OCI-LY7 (cell line): ENCODE measurements around the gene IGDCC3. TPM values are rescaled to one million over a fixed set of nuclear protein-coding genes. Genes with fewer than 3 reads are reported as not detected.

Experiments
- BruUV-seq: library from RNA; stranded (reverse); fragments of 400-500 nt; replicated peaks from 2 replicates; lab custom pipeline; 2021; lab: Mats Ljungman, UMichigan
- CTCF ChIA-PET: fragments of 300-600 bp; sonication (Branson Sonifier 250); formaldehyde crosslinking; loops from one replicate; lab custom pipeline; 2022; ENCODE audit warnings: antibody characterized with exemption; ENCODE audit not compliant: unreplicated experiment; lab: Charles Lee
- POLR2A ChIA-PET: fragments of 300-600 bp; sonication (Branson Sonifier 250); formaldehyde crosslinking; loops from one replicate; lab custom pipeline; 2022; ENCODE audit warnings: antibody characterized with exemption; lab: Charles Lee
- DNase-seq: peaks from one replicate; pipeline ENCODE4 v3.0.0-alpha.2; 2015; ENCODE audit warnings: low spot score
- H2AFZ ChIP-seq: fragments of 200-600 bp; sonication (generic), shearing (Covaris generic); 2 replicates; pipeline ENCODE4 v1.6.1; 2014; ENCODE audit warnings: mild to moderate bottlenecking, antibody characterized with exemption, low read length, moderate library complexity
- H3K27ac ChIP-seq: fragments of 200-600 bp; sonication (generic); 2 replicates; pipeline ENCODE4 v1.5.1; 2014; ENCODE audit warnings: mixed run types, low read depth, mild to moderate bottlenecking, moderate library complexity, low read length, inconsistent platforms; ENCODE audit not compliant: poor library complexity, severe bottlenecking
- H3K36me3 ChIP-seq: fragments of 200-600 bp; sonication (generic); 2 replicates; pipeline ENCODE4 v1.6.1; 2014; ENCODE audit warnings: mild to moderate bottlenecking, antibody characterized with exemption, low read length, moderate library complexity, mixed read lengths; ENCODE audit not compliant: insufficient read depth
- H3K4me1 ChIP-seq: fragments of 200-600 bp; sonication (generic); 2 replicates; pipeline ENCODE4 v1.5.1; 2014; ENCODE audit warnings: mild to moderate bottlenecking, low read length; ENCODE audit not compliant: insufficient read depth, poor library complexity, severe bottlenecking
- H3K4me2 ChIP-seq: fragments of 200-600 bp; sonication (generic); 2 replicates; pipeline ENCODE4 v1.6.1; 2014; ENCODE audit warnings: mild to moderate bottlenecking, low read length
- H3K4me3 ChIP-seq: fragments of 200-600 bp; sonication (generic); 2 replicates; pipeline ENCODE4 v1.5.1; 2014; ENCODE audit warnings: mild to moderate bottlenecking, low read depth, low read length; ENCODE audit not compliant: poor library complexity, severe bottlenecking
- H3K79me2 ChIP-seq: fragments of 200-600 bp; sonication (generic); 2 replicates; pipeline ENCODE4 v1.6.1; 2016; ENCODE audit warnings: low read depth, mild to moderate bottlenecking, low read length, moderate library complexity, mixed read lengths; ENCODE audit not compliant: insufficient read depth
- H3K9me2 ChIP-seq: fragments of 200-600 bp; sonication (generic); 2 replicates; pipeline ENCODE4 v1.6.1; 2016; ENCODE audit warnings: mild to moderate bottlenecking, low read length, mixed read lengths; ENCODE audit not compliant: insufficient read depth
- H3K9me3 ChIP-seq: fragments of 200-600 bp; sonication (generic); 2 replicates; pipeline ENCODE4 v1.6.1; 2014; ENCODE audit warnings: mild to moderate bottlenecking, mixed run types, low read length, mixed read lengths
- H4K20me1 ChIP-seq: fragments of 200-600 bp; sonication (generic); 2 replicates; pipeline ENCODE4 v1.6.1; 2014; ENCODE audit warnings: mild to moderate bottlenecking, antibody characterized with exemption, low read length, moderate library complexity, mixed read lengths; ENCODE audit not compliant: insufficient read depth
- EZH2phosphoT487 ChIP-seq: fragments of 200-600 bp; sonication (generic); IDR thresholded peaks from 2 replicates; pipeline ENCODE4 v1.6.1; 2018; ENCODE audit warnings: low read depth, borderline replicate concordance, mild to moderate bottlenecking, mixed run types, antibody characterized with exemption, low read length, moderate library complexity, mixed read lengths
- intact Hi-C: fragments of 100-400 bp; cut with micrococcal nuclease; formaldehyde crosslinking; loops from one replicate; pipeline ENCODE4 v1.10.0; 2022; ENCODE audit not compliant: unreplicated experiment
- total RNA-seq, 2 experiments: library from RNA; depleted of rRNA in 1 of 2; stranded (reverse); fragments of >200 nt in 1 of 2; shearing (Covaris generic) in 1 of 2; gene quantifications; 2 replicates each; pipeline ENCODE4 v1.2.3, GENCODE V29; 2014 to 2022
- TF ChIP-seq, protein P1 (sequence below): fragments of 200-600 bp; sonication (generic); conservative IDR thresholded peaks from 2 replicates; pipeline ENCODE4 v1.5.1; 2014; ENCODE audit warnings: mild to moderate bottlenecking, antibody characterized with exemption, low read length, moderate library complexity, mixed read lengths

The IGDCC3 gene
- total RNA-seq, 2 experiments from 2014 or later: not detected

DNA sequence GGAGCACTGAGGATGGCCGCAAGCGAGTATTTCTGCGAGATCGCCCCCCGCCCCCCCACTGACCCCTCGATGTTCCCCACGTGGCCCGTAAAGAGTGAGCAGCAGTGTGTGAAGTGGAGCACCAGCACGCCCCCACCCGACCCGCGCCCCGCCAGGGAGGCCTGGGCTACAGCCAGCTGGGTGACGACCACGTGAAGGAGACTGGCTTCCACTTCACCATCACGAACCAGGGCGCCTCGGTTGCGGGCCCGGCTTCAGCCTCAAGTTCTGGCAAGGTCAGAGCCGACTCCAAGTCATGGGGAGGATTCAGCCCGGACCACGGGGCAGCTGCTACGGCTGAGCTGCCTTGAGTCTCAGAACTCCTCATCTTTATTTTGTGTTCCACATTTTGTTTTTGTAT lies 75.7 kb downstream of the IGDCC3 start:
- no peak for TF ChIP-seq EZH2phosphoT487
- TF ChIP-seq, protein P1, sequence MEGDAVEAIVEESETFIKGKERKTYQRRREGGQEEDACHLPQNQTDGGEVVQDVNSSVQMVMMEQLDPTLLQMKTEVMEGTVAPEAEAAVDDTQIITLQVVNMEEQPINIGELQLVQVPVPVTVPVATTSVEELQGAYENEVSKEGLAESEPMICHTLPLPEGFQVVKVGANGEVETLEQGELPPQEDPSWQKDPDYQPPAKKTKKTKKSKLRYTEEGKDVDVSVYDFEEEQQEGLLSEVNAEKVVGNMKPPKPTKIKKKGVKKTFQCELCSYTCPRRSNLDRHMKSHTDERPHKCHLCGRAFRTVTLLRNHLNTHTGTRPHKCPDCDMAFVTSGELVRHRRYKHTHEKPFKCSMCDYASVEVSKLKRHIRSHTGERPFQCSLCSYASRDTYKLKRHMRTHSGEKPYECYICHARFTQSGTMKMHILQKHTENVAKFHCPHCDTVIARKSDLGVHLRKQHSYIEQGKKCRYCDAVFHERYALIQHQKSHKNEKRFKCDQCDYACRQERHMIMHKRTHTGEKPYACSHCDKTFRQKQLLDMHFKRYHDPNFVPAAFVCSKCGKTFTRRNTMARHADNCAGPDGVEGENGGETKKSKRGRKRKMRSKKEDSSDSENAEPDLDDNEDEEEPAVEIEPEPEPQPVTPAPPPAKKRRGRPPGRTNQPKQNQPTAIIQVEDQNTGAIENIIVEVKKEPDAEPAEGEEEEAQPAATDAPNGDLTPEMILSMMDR: no peak
- ChIA-PET POLR2A (no interaction called here), CTCF (no interaction called here)
- Histone ChIP-seq H3K36me3 (no peaks in the 10 kb centered on the region), H4K20me1 (no peaks in the 10 kb centered on the region), H3K9me3 (no peaks in the 10 kb centered on the region), H3K9me2 (no peaks in the 10 kb centered on the region), H3K4me2 (no peak overlapping the region), H3K79me2 (no peaks in the 10 kb centered on the region), H3K4me3 (no peak overlapping the region), H2AFZ (no peak overlapping the region), H3K4me1 (peaks cover 30% of the 10 kb centered on the region), H3K27ac (no peak overlapping the region)
- BruUV-seq: no TSS peak
- DNase-seq: no peak
- intact Hi-C loops: no loop called here

DNA sequence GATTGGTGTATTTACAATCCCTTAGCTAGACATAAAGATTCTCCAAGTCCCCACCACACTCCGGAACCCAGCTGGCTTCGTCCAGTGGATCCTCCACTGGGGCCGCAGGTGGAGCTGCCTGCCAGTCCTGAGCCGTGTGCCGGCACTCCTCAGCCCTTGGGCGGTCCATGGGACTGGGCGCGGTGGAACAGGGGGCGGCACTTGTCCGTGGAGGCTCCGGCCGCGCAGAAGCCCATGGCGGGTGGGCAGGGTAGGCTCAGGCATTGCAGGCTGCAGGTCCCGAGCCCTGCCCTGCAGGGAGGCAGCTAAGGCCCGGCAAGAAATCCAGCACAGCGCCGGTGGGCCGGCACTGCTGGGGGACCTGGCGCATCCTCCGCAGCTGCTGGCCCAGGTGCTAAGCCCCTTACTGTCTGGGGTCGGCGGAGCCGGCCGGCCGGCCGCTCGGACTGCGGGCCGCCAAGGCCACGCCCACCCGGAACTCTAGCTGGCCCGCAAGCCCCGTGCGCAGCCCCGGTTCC lies 76.8 kb downstream of the IGDCC3 start:
- ChIA-PET CTCF (no interaction called here), POLR2A (interaction anchor here (0.5 to 1.6 kb wide), 4 partner anchors 14 to 248 kb away, joined by 3 to 6 read pairs (median 4); partner anchors contain the start of genes CLPX and PARP16)
- no peaks in the 10 kb centered on the region for H4K20me1 ChIP-seq
- H3K4me3 ChIP-seq: no peak overlapping the region
- H3K9me2 ChIP-seq: no peaks in the 10 kb centered on the region
- no peak overlapping the region for H3K27ac ChIP-seq
- TF ChIP-seq EZH2phosphoT487: no peak
- TF ChIP-seq, protein P1: no peak
- no TSS peak for BruUV-seq
- intact Hi-C loops: no loop called here
- H2AFZ ChIP-seq: no peak overlapping the region
- no peaks in the 10 kb centered on the region for H3K36me3 ChIP-seq
- no peaks in the 10 kb centered on the region for H3K9me3 ChIP-seq
- no peak overlapping the region for H3K4me2 ChIP-seq
- peaks cover 33% of the 10 kb centered on the region for H3K4me1 ChIP-seq
- H3K79me2 ChIP-seq: no peaks in the 10 kb centered on the region
- no peak for DNase-seq

DNA sequence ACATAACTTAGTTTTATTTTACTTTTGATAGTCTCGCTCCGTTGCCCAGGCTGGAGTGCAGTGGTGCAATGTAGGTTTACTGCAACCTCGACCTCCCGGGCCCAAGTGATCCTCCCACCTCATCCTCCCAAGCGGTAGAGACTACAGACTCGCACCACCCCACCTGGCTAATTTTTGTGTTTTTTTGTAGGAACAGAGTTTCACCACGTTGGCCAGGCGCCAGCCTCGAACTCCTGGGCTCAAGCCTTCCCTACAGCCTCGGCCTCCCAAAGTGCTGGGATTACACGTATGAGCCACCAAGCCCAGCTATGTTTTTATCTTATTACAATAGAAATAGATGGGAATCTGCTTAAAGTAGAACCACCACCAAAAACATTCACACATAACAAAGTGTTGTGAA lies 79.1 kb downstream of the IGDCC3 start:
- Histone ChIP-seq H3K9me2 (no peaks in the 10 kb centered on the region), H3K4me3 (no peak overlapping the region), H4K20me1 (no peaks in the 10 kb centered on the region), H3K36me3 (no peaks in the 10 kb centered on the region), H3K9me3 (no peaks in the 10 kb centered on the region), H3K4me2 (no peak overlapping the region), H3K27ac (no peak overlapping the region), H3K79me2 (no peaks in the 10 kb centered on the region), H2AFZ (no peak overlapping the region), H3K4me1 (peaks cover 29% of the 10 kb centered on the region)
- intact Hi-C loops: loop anchor here (5.0 kb wide), 1 partner anchor 406 kb away; no protein-coding TSS in a partner anchor
- ChIA-PET POLR2A (interaction anchor here (0.8 kb wide), 1 partner anchor 86 kb away, joined by 3 read pairs; no protein-coding TSS in a partner anchor), CTCF (no interaction called here)
- TF ChIP-seq, protein P1: no peak
- no peak for DNase-seq
- no TSS peak for BruUV-seq
